ENCODE results near the gene RMRP. TPM values are rescaled to one million over a fixed set of nuclear protein-coding genes. Genes with fewer than 3 reads are reported as not detected.
A peak's percentile ranks its signal among the peaks of the same experiment; 100 is the strongest.

RMRP gene
- total and polyA plus RNA-seq, 2 of the 4 experiments (the other 2 are of a cell fraction) = 39.7 to 13,690 TPM

DNA sequence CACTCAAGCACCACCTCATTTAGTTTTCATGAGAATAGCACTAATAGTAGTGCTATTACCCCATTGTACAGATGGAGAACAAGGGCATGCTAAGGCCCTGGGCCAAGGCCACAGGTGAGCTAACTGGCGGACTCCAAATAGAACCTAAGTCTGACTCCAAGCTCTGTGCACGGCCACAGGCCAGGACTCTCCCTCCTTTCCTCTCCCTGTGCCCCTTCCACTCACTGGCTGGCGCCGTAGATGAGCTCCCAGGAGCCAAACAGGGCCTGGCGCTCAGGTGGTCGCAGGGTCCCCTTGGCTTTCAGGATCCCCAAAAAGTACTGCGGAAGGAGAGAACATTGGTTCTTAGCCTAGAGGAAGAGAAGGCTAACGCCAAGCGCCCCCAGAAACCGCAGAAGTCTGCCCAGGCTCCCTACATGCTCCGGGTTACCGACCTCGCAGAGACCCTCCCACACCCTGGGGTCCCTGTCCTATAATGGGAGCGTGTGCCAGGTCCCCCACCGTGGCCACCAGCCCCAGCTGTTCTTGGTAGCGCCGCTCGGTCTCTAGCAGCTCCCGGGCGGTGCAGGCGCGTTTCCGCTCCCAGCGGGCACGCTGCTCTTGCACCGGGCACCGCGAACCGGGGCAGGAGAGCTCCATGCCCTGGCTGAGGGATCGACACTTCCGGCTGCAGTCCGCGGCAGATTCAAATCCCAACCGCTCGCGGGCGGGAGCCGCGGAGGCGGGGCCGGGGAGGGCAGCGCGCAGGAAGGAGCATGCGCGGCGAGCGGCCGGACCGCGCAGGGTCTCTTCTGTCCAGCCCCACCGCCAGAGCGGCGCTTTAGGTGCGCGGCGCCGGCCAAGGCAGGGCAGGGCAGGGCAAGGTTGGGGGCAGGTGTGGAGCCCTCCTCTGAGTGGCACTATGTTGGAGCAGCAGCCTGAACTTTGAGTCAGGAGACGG is 7.0 kb upstream of the RMRP start, which contains the start of gene ARHGEF39:
Gene ARHGEF39, minus strand, starts transcription at position 665 of the 940 bp plus-strand sequence. Its CDS starts 26 bp downstream, at position 639.
- Histone ChIP-seq H3K4me2 (ENCODE audit: low read depth, low read length) (peak within 1 kb of the TSS; percentile 92), H4K91ac (ENCODE audit: insufficient read depth, low read depth, low read length) (peak within 1 kb of the TSS; percentile 88)

More for the DNA sequence above, 7.0 kb upstream of the RMRP start, which contains the start of gene ARHGEF39:
- no peak for TF ChIP-seq MAFK (IDR thresholded peaks at IDR 0.05; ENCODE audit: low read depth, low read length)
- TF ChIP-seq RCOR1 (IDR thresholded peaks at IDR 0.05; ENCODE audit: insufficient replicate concordance, low read length) = no peak
- TF ChIP-seq MAZ (IDR thresholded peaks at IDR 0.05; ENCODE audit: borderline replicate concordance, low read depth, low read length) = peak; percentile 94; the same call in 1 of the 2 replicates
- no peak for TF ChIP-seq CHD1 (IDR thresholded peaks at IDR 0.05; ENCODE audit: low read depth, low read length)
- TF ChIP-seq FOS (IDR thresholded peaks at IDR 0.05; ENCODE audit: low read depth, low read length) = no peak
- TF ChIP-seq NFE2L2 (IDR thresholded peaks at IDR 0.05; ENCODE audit: low read depth, low read length) = no peak
- TF ChIP-seq, protein P1, sequence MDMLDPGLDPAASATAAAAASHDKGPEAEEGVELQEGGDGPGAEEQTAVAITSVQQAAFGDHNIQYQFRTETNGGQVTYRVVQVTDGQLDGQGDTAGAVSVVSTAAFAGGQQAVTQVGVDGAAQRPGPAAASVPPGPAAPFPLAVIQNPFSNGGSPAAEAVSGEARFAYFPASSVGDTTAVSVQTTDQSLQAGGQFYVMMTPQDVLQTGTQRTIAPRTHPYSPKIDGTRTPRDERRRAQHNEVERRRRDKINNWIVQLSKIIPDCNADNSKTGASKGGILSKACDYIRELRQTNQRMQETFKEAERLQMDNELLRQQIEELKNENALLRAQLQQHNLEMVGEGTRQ (IDR thresholded peaks at IDR 0.05; ENCODE audit: low read depth, low read length) = no peak
- TF ChIP-seq, protein P2, sequence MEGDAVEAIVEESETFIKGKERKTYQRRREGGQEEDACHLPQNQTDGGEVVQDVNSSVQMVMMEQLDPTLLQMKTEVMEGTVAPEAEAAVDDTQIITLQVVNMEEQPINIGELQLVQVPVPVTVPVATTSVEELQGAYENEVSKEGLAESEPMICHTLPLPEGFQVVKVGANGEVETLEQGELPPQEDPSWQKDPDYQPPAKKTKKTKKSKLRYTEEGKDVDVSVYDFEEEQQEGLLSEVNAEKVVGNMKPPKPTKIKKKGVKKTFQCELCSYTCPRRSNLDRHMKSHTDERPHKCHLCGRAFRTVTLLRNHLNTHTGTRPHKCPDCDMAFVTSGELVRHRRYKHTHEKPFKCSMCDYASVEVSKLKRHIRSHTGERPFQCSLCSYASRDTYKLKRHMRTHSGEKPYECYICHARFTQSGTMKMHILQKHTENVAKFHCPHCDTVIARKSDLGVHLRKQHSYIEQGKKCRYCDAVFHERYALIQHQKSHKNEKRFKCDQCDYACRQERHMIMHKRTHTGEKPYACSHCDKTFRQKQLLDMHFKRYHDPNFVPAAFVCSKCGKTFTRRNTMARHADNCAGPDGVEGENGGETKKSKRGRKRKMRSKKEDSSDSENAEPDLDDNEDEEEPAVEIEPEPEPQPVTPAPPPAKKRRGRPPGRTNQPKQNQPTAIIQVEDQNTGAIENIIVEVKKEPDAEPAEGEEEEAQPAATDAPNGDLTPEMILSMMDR (conservative IDR thresholded peaks at IDR 0.05; ENCODE audit: low read depth, low read length) = peak; percentile 23; the same call in 1 of the 2 replicates
- peak; percentile 96 for TF ChIP-seq MXI1 (IDR thresholded peaks at IDR 0.05; ENCODE audit: borderline replicate concordance, low read depth, low read length)
- peak; percentile 24; the same call in 1 of the 2 replicates for TF ChIP-seq POLR2A (IDR thresholded peaks at IDR 0.05; ENCODE audit: low read depth, low read length)
- no peak for TF ChIP-seq CEBPB (IDR thresholded peaks at IDR 0.05; ENCODE audit: low read depth, low read length)
- TF ChIP-seq RAD21 (IDR thresholded peaks at IDR 0.05; ENCODE audit: low read length) = no peak
- H3K9me1 ChIP-seq (ENCODE audit: insufficient read depth, low read length) = peaks cover 27% of the 10 kb centered on the region
- 0% methylated on average over 18 of the region's 58 CpGs; no CpG with 5 or more reads in 1 of the 2 experiments for WGBS, 2 experiments (ENCODE audit: extremely low coverage in 2 of 2, insufficient read length in 1 of 2)
- peaks cover 25% of the 10 kb centered on the region for H3K4me1 ChIP-seq (ENCODE audit: control insufficient read depth, insufficient read depth, low read length)
- POLR2A ChIA-PET (ENCODE audit: unreplicated experiment) = interaction anchor here (0.9 to 1.3 kb wide), 3 partner anchors 13 to 68 kb away, joined by 3 to 11 read pairs (median 4); partner anchors contain the start of genes CREB3 and TLN1
- CTCF ChIA-PET = interaction anchor here (0.8 to 1.5 kb wide), 2 partner anchors 13 kb away, joined by 4 to 5 read pairs; no protein-coding TSS in a partner anchor
- peaks cover 11% of the 10 kb centered on the region for H3K36me3 ChIP-seq (ENCODE audit: control insufficient read depth, insufficient read depth, low read length)
- H3K4ac ChIP-seq (ENCODE audit: low read depth, low read length) = peak within 1 kb of the TSS; percentile 59
- dilution Hi-C loops (cut with HindIII; ENCODE audit: low sequenced_read_pairs, unreplicated experiment) (no loop called here), in situ Hi-C loops (cut with MboI; ENCODE audit: low sequenced_read_pairs) (no loop called here), intact Hi-C loops (cut with micrococcal nuclease) (loop anchor here (2.0 kb wide), 1 partner anchor 16 kb away; no protein-coding TSS in a partner anchor)
- peak within 1 kb of the TSS; percentile 25 for H3K18ac ChIP-seq (ENCODE audit: low read depth, low read length)
- H2BK120ac ChIP-seq (ENCODE audit: low read depth, low read length) = peak within 1 kb of the TSS; percentile 77
- H3K56ac ChIP-seq (ENCODE audit: extremely low read depth, insufficient read depth, low read length) = peak within 1 kb of the TSS; percentile 66
- H2AFZ ChIP-seq (replicated peaks; ENCODE audit: low read length, poor library complexity) = peak within 1 kb of the TSS; percentile 98
- no peaks in the 10 kb centered on the region for H4K20me1 ChIP-seq (ENCODE audit: insufficient read depth, low read length)
- peak within 1 kb of the TSS; percentile 14; the same call in 1 of the 2 replicates for H2BK20ac ChIP-seq (ENCODE audit: low read depth, low read length)
- H3K27ac ChIP-seq (ENCODE audit: insufficient read depth, low read length) = peak within 1 kb of the TSS; percentile 75
- DNase-seq (peak; percentile 68), ATAC-seq (ENCODE audit: low read depth) (peak; percentile 82)
- peak within 1 kb of the TSS; percentile 84 for H3K14ac ChIP-seq (replicated peaks; ENCODE audit: low read depth, low read length)
- H2BK15ac ChIP-seq (ENCODE audit: low read depth, low read length) = peak within 1 kb of the TSS; percentile 90; the same call in 2 of the 3 replicates
- peak within 1 kb of the TSS; percentile 87 for H2AK9ac ChIP-seq (replicated peaks; ENCODE audit: low read depth, low read length, poor library complexity)
- H3K9me3 ChIP-seq (ENCODE audit: control insufficient read depth, insufficient read depth, low read length) = no peaks in the 10 kb centered on the region
- peak within 1 kb of the TSS; percentile 79 for H3K9ac ChIP-seq (ENCODE audit: low read depth, low read length)
- H2BK5ac ChIP-seq (ENCODE audit: low read depth, low read length, poor library complexity, severe bottlenecking) = peak within 1 kb of the TSS; percentile 66
- peaks cover 28 to 53% of the 10 kb centered on the region in 2 experiments; a peak in 3 of 4 replicates for H3K79me1 ChIP-seq (ENCODE audit: low read depth in 1 of 2, low read length in 2 of 2)
- peak within 1 kb of the TSS; percentile 72 for H3K4me3 ChIP-seq (ENCODE audit: insufficient read depth, low read depth, low read length)
- H4K8ac ChIP-seq (ENCODE audit: low read depth in 2 of 2, low read length in 2 of 2) = peak within 1 kb of the TSS; percentile 92 to 94
- peak within 1 kb of the TSS; percentile 52 for H2AK5ac ChIP-seq (ENCODE audit: low read depth, low read length)
- peak within 1 kb of the TSS; percentile 63 for H3K23ac ChIP-seq (ENCODE audit: low read depth, low read length)
- BruUV-seq (replicated peaks) = no TSS peak
- H3K27me3 ChIP-seq (ENCODE audit: control insufficient read depth, insufficient read depth, low read length) = no peaks in the 10 kb centered on the region
- peak within 1 kb of the TSS; percentile 70; the same call in 1 of the 2 replicates for H4K5ac ChIP-seq (ENCODE audit: low read depth, low read length)
